ENCODE data around the gene CLPSL1.

DNA sequence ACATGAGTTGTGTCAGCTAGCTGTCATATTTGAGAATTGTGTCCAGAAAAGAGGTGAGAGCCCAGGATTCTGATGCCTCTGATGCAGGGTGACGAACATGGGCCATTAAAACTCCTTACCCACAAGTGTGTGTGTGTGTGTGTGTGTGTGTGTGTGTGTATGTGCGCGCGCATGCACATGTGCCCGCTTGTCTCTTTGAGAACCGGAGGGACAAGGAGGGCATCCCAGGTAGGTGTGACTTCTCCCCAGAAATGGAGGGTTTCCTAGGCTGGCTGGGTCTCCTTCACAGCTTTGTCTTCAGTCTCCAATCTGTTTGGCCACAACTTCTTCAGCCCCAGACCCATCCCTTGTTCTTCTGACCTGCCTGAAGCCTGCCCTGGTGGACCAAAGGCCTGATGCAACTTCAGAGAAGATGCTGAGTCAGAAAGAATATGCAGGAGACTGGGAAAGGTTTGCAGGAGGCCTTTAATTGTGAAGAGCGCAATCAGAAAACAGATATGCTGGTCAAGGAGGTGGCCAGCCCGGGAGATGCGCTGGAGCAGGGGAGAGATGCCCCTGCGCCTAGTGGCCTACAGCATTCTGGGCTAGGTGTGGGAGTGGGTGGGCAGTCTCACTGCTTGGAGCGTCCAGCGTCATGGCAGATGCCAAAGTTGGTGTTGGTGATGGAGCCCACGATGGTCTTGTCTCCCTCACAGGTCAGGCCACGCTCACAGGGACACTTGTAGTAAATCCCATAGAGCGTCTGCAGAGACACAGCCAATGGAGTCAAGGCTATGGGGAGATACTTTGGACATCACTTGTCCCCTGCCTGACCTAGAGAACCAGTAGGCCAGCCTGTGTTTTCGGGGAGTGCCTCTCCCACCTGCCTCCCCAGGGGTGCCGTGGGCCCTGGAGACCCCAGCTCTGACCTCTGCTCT lies 14.0 kb downstream of the CLPSL1 start:
- TF ChIP-seq, protein P1, sequence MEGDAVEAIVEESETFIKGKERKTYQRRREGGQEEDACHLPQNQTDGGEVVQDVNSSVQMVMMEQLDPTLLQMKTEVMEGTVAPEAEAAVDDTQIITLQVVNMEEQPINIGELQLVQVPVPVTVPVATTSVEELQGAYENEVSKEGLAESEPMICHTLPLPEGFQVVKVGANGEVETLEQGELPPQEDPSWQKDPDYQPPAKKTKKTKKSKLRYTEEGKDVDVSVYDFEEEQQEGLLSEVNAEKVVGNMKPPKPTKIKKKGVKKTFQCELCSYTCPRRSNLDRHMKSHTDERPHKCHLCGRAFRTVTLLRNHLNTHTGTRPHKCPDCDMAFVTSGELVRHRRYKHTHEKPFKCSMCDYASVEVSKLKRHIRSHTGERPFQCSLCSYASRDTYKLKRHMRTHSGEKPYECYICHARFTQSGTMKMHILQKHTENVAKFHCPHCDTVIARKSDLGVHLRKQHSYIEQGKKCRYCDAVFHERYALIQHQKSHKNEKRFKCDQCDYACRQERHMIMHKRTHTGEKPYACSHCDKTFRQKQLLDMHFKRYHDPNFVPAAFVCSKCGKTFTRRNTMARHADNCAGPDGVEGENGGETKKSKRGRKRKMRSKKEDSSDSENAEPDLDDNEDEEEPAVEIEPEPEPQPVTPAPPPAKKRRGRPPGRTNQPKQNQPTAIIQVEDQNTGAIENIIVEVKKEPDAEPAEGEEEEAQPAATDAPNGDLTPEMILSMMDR (IDR thresholded peaks at IDR 0.05) = no peak
- no peak for TF ChIP-seq POLR2A (IDR thresholded peaks at IDR 0.05)

Data from vagina (tissue), 2 donors.